SW 1271 (cell line): ENCODE results near the gene RNF169.
A peak's percentile ranks its signal among the peaks of the same experiment; 100 is the strongest.

Experiments
- DNase-seq, 2 experiments: peaks; one replicate each; lab custom pipeline; 2025; lab: John Stamatoyannopoulos, UW

Gene RNF169

GRCh38 chr11:74871037-74871436 is 122.4 kb downstream of the RNF169 start:
- DNase-seq: no peak

GRCh38 chr11:74877132-74877531 is 128.5 kb downstream of the RNF169 start:
- DNase-seq: peak in 1 of 2 experiments; percentile 25
